Occipital lobe (tissue), 1 donor: ENCODE results near the gene PCED1A. TPM values are rescaled to one million over a fixed set of nuclear protein-coding genes. Genes with fewer than 3 reads are reported as not detected.

Experiments
- total RNA-seq: library from RNA; depleted of rRNA; stranded (reverse); fragments of >200 nt; gene quantifications from one replicate; pipeline ENCODE4 v1.2.3, GENCODE V29; 2014

The PCED1A gene
- total RNA-seq, 1 donor from 2014 or later, result 22.0 TPM

Other genes starting within 250 kb of the PCED1A start
- 114 TPM for gene NOP56, start 188.0 kb downstream of the PCED1A start, total RNA-seq
- 51.6 TPM for gene IDH3B, start 176.4 kb downstream of the PCED1A start, total RNA-seq
- 10.5 TPM for gene EBF4, start 147.9 kb downstream of the PCED1A start, total RNA-seq
- 7.8 TPM for gene CPXM1, start 40.0 kb downstream of the PCED1A start, total RNA-seq
- gene C20orf141, start 25.7 kb downstream of the PCED1A start, total RNA-seq, result not detected
- not detected for gene TMEM239, start 24.3 kb downstream of the PCED1A start, total RNA-seq
- 51.3 TPM for gene VPS16, start 90 bp upstream of the PCED1A start, total RNA-seq
- gene PTPRA, start 32.8 kb upstream of the PCED1A start, total RNA-seq, result 216 TPM
- not detected for gene GNRH2, start 203.0 kb upstream of the PCED1A start, total RNA-seq
- 36.0 TPM for gene MRPS26, start 205.4 kb upstream of the PCED1A start, total RNA-seq
- not detected for gene OXT, start 231.0 kb upstream of the PCED1A start, total RNA-seq
- gene AVP, start 244.1 kb upstream of the PCED1A start, total RNA-seq, result not detected